ENCODE measurements around the gene BRIP1.

DNA sequence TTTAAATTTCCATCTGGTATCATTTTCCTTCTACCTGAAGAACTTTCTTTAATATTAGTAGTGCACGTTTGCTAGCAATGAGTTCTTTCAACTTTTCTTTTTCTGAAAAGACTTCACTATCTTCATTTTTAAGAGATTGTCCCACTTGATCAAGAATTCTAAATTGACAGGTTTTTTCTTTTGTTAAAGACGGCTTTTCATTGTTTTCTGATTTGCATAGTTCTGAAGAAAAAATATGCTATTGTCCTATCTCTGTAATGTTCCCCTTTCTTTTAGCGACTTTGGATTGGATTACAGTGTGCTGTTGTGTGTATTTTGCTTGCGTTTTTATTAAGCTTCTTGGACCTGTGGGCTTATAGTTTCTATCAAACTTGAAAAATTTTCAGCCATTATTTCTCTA, 146.0 kb downstream of the BRIP1 start:
- TF ChIP-seq, protein P1, sequence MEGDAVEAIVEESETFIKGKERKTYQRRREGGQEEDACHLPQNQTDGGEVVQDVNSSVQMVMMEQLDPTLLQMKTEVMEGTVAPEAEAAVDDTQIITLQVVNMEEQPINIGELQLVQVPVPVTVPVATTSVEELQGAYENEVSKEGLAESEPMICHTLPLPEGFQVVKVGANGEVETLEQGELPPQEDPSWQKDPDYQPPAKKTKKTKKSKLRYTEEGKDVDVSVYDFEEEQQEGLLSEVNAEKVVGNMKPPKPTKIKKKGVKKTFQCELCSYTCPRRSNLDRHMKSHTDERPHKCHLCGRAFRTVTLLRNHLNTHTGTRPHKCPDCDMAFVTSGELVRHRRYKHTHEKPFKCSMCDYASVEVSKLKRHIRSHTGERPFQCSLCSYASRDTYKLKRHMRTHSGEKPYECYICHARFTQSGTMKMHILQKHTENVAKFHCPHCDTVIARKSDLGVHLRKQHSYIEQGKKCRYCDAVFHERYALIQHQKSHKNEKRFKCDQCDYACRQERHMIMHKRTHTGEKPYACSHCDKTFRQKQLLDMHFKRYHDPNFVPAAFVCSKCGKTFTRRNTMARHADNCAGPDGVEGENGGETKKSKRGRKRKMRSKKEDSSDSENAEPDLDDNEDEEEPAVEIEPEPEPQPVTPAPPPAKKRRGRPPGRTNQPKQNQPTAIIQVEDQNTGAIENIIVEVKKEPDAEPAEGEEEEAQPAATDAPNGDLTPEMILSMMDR (IDR thresholded peaks at IDR 0.05), result no peak
- TF ChIP-seq POLR2A (IDR thresholded peaks at IDR 0.05), result no peak
- TF ChIP-seq EP300 (IDR thresholded peaks at IDR 0.05), result no peak

All from stomach (tissue), 4 donors.